ENCODE results near the gene KTI12.
A peak's percentile ranks its signal among the peaks of the same experiment; 100 is the strongest.
"Not testable (repeated sequence)": the region's sequence is repeated elsewhere in the genome, so short reads cannot be mapped to it uniquely, and the experiment has no call there.

The KTI12 gene, protein sequence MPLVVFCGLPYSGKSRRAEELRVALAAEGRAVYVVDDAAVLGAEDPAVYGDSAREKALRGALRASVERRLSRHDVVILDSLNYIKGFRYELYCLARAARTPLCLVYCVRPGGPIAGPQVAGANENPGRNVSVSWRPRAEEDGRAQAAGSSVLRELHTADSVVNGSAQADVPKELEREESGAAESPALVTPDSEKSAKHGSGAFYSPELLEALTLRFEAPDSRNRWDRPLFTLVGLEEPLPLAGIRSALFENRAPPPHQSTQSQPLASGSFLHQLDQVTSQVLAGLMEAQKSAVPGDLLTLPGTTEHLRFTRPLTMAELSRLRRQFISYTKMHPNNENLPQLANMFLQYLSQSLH

DNA sequence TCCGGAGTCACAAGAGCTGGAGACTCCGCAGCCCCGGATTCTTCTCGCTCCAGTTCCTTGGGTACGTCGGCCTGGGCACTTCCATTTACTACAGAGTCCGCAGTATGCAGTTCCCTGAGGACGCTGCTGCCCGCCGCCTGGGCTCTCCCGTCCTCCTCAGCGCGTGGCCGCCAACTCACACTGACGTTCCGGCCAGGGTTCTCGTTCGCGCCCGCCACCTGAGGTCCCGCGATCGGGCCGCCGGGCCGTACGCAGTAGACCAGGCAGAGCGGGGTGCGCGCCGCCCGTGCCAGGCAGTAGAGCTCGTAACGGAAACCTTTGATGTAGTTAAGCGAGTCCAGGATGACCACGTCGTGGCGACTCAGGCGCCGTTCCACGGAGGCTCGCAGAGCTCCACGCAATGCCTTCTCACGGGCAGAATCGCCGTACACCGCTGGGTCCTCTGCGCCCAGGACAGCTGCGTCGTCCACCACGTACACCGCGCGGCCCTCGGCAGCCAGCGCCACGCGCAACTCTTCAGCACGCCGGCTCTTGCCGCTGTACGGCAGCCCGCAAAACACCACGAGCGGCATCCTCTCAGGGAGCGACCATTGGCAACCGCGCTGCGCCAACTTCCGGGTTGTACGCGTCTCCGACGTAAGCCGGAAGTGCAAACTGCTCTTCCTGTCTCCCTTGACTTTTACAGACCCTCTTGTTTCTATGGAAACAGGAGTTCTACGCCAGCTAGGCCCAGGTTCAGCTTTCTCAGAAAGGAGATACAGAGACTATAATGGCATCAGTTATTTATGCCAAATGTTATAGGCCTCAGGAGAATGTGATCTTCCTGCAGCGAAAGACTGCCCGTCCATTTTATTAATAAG lies at the start of gene KTI12:
KTI12 (minus strand) TSS at position 621 of the 860 bp plus-strand sequence; CDS start at position 572, 49 bp downstream.
- peak; percentile 78 for FAIRE-seq

- no peak for FAIRE-seq
Measured at GRCh38 chr1:52080014-52080415, 46.4 kb upstream of the KTI12 start.

DNA sequence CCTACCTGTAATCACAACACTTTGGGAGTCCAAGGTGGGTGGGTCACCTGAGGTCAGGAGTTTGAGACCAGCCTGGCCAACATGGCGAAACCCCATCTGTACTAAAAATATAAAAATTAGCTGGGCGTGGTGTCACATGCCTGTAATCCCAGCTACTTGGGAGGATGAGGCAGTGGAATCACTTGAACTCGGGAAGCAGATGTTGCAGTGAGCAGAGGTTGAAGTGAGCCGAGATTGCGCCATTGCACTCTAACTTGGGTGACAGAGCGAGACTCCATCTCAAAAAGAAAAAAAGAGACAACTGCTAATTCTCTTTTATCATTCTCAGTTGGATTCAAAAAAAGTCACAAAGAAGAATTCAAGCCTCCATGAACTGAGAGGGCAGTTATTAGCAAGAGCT lies 43.7 kb upstream of the KTI12 start:
- FAIRE-seq, result not testable (repeated sequence)

GRCh38 chr1:52072291-52072690 lies 38.7 kb upstream of the KTI12 start:
- no peak for FAIRE-seq

DNA sequence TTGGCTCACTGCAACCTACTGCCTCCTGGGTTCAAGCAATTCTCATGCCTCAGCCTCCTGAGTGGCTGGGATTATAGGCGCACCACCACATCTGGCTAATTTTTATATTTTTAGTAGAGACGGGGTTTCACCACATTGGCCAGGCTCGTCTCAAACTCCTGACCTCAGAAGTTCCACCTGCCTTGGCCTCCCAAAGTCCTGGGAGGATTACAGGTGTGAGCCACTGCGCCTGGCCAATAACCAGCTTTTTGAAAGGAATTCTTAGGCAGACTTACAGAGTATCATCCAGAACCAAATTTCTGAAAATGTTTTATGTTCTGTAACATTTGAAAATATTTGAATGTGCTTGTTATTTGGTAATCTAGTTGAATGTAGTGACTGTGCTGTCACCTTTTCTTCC lies 37.1 kb upstream of the KTI12 start:
- peak; percentile 17 for FAIRE-seq

GRCh38 chr1:52063192-52063591 lies 29.6 kb upstream of the KTI12 start:
- FAIRE-seq, result no peak

GRCh38 chr1:52060822-52061221 lies 27.2 kb upstream of the KTI12 start:
- FAIRE-seq, result no peak

- FAIRE-seq, result no peak
Measured at GRCh38 chr1:52059888-52060287, 26.3 kb upstream of the KTI12 start.

DNA sequence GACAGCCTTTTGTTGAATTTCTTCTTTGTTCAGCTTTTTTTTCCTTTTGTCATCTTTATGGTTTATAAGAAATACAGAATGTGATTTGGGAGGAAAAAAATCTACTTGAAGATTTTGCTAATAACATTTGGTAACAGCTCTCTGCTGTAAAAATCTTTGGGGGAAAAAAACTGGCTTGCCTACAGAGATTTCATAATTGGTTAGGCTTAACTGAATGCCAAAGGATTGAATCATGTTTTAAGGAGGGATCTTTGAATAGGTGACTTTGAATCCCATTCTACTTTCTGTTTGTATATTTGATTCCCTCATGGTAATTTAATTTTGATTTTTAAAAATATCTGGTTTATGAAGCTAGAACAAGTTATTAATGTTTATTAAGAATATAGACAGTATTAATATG lies 25.7 kb upstream of the KTI12 start:
- FAIRE-seq, result no peak

GRCh38 chr1:52057876-52058415 lies 24.3 kb upstream of the KTI12 start:
- no peak for FAIRE-seq

DNA sequence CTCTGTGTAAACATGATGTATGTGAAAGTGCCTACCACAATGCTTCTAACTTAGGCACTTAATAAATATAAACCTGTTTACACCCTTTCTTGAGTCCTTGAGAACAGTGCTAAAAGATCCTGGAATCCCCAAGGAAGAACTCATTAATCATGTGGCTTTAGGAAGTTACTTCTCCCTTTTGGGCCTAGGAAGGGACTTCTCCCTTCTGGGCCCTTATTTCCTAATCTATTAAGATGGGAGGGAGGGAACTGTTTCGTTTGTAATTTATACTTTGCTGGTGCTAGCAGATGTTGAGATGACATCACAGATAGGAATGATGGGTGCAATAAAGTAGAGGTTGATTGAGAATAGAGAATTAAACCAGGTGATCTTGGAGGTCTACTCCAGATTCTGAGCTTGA lies 23.6 kb upstream of the KTI12 start:
- no peak for FAIRE-seq

DNA sequence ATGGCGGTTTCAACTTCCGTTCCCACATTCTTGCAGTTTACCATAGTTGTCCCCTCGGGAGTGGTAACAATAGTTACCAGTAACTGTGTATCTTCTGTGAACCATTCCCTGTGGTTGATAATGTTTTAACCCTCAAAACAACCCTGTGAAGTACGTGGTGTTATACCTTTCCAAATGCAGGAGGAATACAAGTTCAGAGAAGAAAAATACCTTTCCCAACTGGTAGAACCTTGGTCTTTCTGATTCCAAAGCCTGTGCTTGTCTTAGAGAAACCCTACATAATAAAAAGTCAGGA lies 23.3 kb upstream of the KTI12 start:
- no peak for FAIRE-seq

DNA sequence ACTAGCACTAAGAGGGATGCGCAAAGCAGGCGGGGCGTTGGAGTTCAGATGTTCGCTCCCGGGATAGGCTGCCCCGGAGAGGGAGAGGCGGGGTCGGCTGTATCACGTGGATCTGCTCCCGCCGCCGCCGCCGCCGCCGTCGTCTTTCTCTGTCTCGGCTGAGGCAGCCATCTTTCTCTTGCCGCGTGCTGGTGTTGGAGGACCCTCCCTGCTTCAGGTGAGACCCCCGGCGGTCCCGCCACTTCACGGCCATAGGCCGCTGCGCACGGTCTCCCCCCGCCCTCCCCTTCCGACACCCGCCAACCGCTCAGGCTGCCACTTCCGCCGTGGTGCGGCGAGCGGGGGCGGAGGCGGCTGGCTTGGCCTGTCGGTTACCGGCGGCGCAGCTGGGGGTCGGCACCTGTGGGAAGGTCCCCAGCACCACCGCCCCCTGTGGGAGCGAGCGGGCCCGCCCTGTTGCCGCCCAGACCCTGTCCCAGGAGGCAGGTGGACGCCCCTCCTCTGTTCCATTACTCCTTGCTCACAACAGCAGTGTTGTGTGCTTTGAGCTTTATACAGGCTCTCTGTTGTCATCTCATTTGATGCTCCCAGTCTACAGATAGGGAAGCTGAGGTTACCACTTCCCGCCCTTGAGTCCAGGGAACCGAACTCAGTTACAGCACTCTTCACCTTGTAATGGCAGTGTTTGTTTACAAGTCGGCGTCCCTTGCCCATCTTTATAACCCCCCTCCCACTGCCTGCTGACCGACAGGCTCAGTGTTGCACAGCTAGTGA lies 22.7 kb upstream of the KTI12 start, which contains the start of gene BTF3L4:
BTF3L4 (plus strand) TSS at position 133 of the 774 bp plus-strand sequence. CDS start 3,553 bp downstream, outside the sequence.
- FAIRE-seq, result no peak

DNA sequence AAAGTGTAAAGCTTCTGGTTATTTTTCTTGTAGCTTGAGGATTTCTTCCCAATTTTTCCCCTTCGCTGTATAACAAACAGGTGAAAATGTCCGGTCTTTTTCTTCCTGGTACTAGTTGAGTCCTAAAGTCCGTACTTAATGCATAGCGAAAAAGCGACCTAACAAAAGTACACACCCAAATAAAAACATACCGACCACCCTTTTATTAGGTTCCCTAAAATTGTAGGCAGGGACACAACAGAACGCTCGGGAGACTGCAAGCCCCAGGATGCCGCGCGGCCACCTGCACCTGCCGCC lies 22.2 kb upstream of the KTI12 start:
- FAIRE-seq, result no peak

DNA sequence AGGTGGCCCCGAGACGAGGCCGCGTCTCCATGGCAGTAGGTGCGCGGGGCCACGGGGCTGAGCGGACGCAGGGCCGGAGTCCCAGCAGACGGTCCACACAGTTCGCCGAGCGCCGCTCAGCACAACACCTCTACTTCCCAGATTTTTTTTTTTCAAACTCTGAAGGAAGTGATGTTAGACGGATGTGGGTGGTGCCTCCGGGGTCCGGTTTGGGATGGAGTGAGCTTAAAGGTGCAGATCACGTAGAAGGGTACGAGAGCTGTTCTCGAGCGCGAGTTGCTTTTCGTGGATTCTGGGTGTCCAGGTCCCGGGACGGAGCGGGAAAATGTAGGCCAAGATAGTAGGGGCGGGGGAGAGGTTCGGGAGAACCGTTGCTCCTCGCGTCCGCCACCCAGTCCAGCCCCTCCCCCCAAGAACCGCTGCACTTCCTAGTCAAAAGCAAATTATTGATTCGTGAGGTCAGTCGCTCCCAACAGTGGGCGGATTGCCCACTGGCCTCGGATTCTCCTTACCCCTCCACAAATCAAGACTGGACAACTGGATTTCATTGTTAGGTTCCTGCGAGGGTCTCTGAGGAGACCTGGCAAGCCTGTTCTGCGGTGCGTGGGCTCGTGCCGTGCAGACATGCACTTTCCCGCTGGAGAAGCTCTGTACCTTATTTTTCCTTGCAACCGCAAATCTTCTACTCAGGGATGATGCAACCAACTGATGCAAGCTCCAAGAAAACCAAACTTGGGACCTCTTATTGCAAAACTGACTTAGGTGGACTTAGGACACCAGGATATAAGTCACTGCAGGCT lies 21.7 kb upstream of the KTI12 start, which contains the start of gene TXNDC12:
TXNDC12 (minus strand) TSS at position 126 of the 800 bp plus-strand sequence; CDS start at position 31, 95 bp downstream.
- peak; percentile 41 for FAIRE-seq

GRCh38 chr1:52054496-52055065 lies 21.0 kb upstream of the KTI12 start:
- no peak for FAIRE-seq

DNA sequence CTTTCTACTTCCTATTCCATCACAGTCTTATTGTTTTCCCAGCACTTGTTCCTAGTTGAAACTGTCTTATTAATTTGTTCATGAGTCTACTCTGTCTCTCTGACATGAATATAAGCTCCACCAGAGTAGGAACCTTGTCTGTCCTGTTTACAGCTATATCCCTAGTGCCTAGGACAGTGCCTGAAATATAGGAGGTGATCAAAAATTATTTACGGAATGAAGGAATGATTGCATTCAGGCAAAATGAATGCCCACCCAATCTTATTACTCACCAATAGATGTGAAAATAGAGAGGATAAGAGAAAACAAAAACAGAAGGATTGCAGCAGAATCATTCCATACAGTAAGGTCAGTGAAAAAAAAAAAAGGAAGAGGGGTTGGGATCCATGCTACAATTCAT lies 20.3 kb upstream of the KTI12 start:
- no peak for FAIRE-seq

GRCh38 chr1:52049337-52049736 lies 15.7 kb upstream of the KTI12 start:
- FAIRE-seq, result not testable (repeated sequence)

GRCh38 chr1:52045666-52046195 lies 12.1 kb upstream of the KTI12 start:
- not testable (repeated sequence) for FAIRE-seq

GRCh38 chr1:52045236-52045635 lies 11.6 kb upstream of the KTI12 start:
- no peak for FAIRE-seq

DNA sequence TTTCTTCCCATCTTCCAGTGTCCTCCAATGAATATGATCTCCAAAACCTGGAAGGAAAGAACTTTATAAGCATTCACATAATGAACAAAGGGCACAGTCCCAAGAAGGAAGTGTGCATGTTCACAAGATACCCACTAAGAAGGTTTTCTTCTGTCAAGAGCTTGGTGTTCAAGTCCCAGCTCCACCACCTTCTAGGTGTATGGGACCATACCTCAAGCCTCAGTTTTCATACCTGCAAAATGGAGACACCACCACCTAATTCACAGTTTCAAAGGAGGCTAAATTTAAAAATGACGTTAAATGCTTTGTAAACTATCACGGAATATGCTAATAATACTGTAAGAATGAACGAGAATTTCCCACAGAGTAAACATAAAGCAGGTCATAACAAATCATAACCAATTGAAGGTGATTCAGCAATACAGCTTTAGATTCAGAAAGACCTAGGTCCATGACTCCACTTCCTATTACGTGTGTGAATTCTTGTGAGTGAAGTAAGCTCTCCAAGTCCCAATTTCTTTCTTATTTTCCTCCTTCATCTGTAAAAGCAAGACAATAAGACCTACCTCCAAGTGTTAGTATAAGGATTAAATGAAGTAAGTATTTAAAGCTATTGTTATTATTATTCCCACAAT lies 8.1 kb upstream of the KTI12 start:
- FAIRE-seq, result no peak
